Stimulated activated memory B cell treated with anti-CD40 and anti-IgM and Interleukin-4, amounts not matched to agents 10 μg/mL and 1 μg/mL and 100 μg/mL, for 72 hours (primary cell): ENCODE results near the gene MEMO1.
"Not testable (repeated sequence)": the region's sequence is repeated elsewhere in the genome, so short reads cannot be mapped to it uniquely, and the experiment has no call there.

ENCODE experiments used
- ATAC-seq: fragments of 150-1000 bp; cut with Tn5 transposase; 2 replicates; pipeline ENCODE4 v1.10.0; 2021
- H3K27ac Mint-ChIP-seq: one replicate; pipeline ENCODE4 v1.8.0; 2022; ENCODE audit warnings: mild to moderate bottlenecking, mixed read lengths
- H3K27me3 Mint-ChIP-seq: one replicate; pipeline ENCODE4 v1.8.0; 2022; ENCODE audit warnings: mixed read lengths
- H3K36me3 Mint-ChIP-seq: one replicate; pipeline ENCODE4 v1.8.0; 2022; ENCODE audit warnings: mixed read lengths
- H3K4me1 Mint-ChIP-seq: one replicate; pipeline ENCODE4 v1.8.0; 2022; ENCODE audit warnings: mixed read lengths
- H3K4me3 Mint-ChIP-seq: one replicate; pipeline ENCODE4 v1.8.0; 2022; ENCODE audit warnings: mild to moderate bottlenecking, moderate library complexity, mixed read lengths
- H3K9me3 Mint-ChIP-seq: one replicate; pipeline ENCODE4 v1.8.0; 2022; ENCODE audit warnings: mixed read lengths

The MEMO1 gene

GRCh38 chr2:31983762-31984467, 26.9 kb downstream of the MEMO1 start:
- no peak overlapping the region for H3K27ac Mint-ChIP-seq

DNA sequence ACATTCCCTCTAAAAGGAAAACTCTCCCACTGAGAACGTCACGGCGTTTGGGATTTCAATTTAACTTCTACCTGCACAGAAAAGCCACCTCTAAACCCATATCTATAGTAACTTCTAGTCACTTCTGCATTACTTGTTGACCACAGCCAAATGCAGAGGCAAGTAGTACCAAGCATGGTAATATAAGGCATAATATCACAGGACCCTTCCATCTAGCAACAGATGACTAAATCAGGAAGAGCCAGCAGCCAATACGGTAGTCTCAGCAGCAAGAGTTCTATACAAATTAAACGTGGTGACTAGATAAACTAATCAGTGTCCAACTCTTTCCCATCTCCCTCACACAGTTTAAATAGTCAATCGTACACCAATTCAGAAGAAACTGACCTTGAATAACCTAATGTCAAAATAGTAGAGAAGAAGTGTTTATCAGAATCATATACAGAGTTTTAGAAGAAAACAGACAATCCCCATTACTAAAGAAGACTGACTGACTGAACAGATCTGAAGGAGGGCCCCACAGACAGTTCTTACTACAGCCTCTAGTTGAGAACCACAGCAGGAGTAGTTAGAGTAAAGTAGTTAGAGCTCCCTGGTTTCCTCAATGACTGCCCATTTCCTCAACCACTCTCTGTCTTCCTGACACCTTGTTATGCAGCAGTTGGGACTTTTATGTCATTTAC, 30.0 kb downstream of the MEMO1 start:
- H3K9me3 Mint-ChIP-seq, result peaks cover 3% of the 10 kb centered on the region
- H3K27me3 Mint-ChIP-seq, result no peaks in the 10 kb centered on the region
- peaks cover 39% of the 10 kb centered on the region for H3K4me1 Mint-ChIP-seq
- peak; percentile 99 for ATAC-seq
- H3K4me3 Mint-ChIP-seq, result peak overlapping the region; percentile 63
- H3K36me3 Mint-ChIP-seq, result peaks cover 24% of the 10 kb centered on the region
- peak overlapping the region; percentile 81 for H3K27ac Mint-ChIP-seq

More at GRCh38 chr2:31983762-31984467, 26.9 kb downstream of the MEMO1 start:
- H3K4me1 Mint-ChIP-seq, result peaks cover 35% of the 10 kb centered on the region
- ATAC-seq, result no peak
- peaks cover 1% of the 10 kb centered on the region for H3K9me3 Mint-ChIP-seq
- H3K27me3 Mint-ChIP-seq, result no peaks in the 10 kb centered on the region
- no peak overlapping the region for H3K4me3 Mint-ChIP-seq
- H3K36me3 Mint-ChIP-seq, result peaks cover 20% of the 10 kb centered on the region

DNA sequence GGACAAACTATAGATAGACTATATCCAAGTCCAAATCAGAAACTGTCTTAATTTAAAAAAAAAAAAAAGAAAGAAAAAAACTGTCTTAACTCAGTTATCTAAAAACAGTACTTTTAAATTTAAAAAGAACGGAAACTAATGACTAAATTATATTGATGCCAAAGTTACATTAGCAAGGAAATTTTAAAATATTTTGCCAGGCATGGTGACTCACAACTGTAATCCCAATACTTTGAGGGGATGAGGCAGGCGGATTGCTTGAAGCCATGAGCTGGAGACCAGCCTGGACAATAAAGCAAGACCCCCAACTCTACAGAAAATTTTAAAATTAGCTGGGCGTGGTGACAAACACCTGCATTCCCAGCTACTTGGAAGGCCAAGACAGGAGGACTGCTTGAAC, 30.9 kb downstream of the MEMO1 start:
- peaks cover 39% of the 10 kb centered on the region for H3K4me1 Mint-ChIP-seq
- peaks cover 3% of the 10 kb centered on the region for H3K9me3 Mint-ChIP-seq

GRCh38 chr2:31979018-31979417, 31.8 kb downstream of the MEMO1 start:
- Mint-ChIP-seq H3K27me3 (no peaks in the 10 kb centered on the region), H3K4me3 (no peak overlapping the region), H3K4me1 (peaks cover 33% of the 10 kb centered on the region), H3K36me3 (peaks cover 15% of the 10 kb centered on the region), H3K27ac (peak overlapping the region; percentile 44), H3K9me3 (peaks cover 3% of the 10 kb centered on the region)
- ATAC-seq, result no peak

More for the DNA sequence above, 30.9 kb downstream of the MEMO1 start:
- peak overlapping the region; percentile 81 for H3K27ac Mint-ChIP-seq
- H3K4me3 Mint-ChIP-seq, result no peak overlapping the region
- no peaks in the 10 kb centered on the region for H3K27me3 Mint-ChIP-seq
- no peak for ATAC-seq
- H3K36me3 Mint-ChIP-seq, result peaks cover 24% of the 10 kb centered on the region

DNA sequence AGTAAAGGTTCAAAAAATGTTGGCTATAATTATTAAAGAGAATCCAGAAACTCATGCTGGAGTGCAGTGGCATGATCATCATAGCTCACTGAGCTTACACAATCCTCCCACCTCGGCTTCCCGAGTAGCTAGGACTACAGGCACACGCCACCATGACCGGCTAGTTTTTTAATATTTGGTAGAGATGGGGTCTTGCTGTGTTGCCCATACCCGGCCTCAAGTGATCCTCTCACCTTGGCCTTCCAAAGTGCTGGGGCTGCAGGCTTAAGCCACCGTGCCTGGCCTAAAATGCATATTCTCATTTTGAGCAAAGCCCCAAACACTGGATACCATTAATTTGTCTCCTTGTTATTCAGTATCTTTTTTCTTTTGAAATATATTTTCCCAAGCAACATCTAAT, 32.4 kb downstream of the MEMO1 start:
- peak overlapping the region; percentile 44 for H3K27ac Mint-ChIP-seq
- H3K27me3 Mint-ChIP-seq, result no peaks in the 10 kb centered on the region
- peaks cover 34% of the 10 kb centered on the region for H3K4me1 Mint-ChIP-seq
- peaks cover 3% of the 10 kb centered on the region for H3K9me3 Mint-ChIP-seq
- H3K36me3 Mint-ChIP-seq, result peaks cover 11% of the 10 kb centered on the region
- no peak for ATAC-seq
- H3K4me3 Mint-ChIP-seq, result no peak overlapping the region

GRCh38 chr2:31973665-31974064, 37.1 kb downstream of the MEMO1 start:
- H3K36me3 Mint-ChIP-seq, result peaks cover 6% of the 10 kb centered on the region
- ATAC-seq, result no peak
- peaks cover 31% of the 10 kb centered on the region for H3K4me1 Mint-ChIP-seq
- H3K27me3 Mint-ChIP-seq, result no peaks in the 10 kb centered on the region
- H3K9me3 Mint-ChIP-seq, result no peaks in the 10 kb centered on the region
- H3K4me3 Mint-ChIP-seq, result no peak overlapping the region
- H3K27ac Mint-ChIP-seq, result no peak overlapping the region

DNA sequence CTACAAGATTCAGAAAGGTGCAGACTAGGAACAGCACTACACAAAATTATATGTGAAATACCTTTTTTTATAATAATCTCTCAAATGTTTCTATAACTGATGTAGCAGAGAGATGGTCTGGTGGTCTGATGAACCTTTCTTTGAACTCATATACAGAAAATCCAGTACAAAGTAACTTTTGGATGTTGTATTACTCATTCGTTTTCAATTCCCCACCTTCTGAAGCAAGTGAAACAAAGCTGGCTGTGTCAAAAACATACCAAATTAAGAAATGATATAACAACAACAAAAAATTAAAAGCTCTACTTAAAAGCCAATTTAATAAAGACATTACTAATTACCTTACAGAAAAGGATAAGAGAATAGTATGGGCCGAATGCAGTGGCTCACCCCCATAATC, 38.7 kb downstream of the MEMO1 start:
- no peak overlapping the region for H3K27ac Mint-ChIP-seq
- peaks cover 5% of the 10 kb centered on the region for H3K36me3 Mint-ChIP-seq
- no peaks in the 10 kb centered on the region for H3K9me3 Mint-ChIP-seq
- peaks cover 32% of the 10 kb centered on the region for H3K4me1 Mint-ChIP-seq
- H3K27me3 Mint-ChIP-seq, result no peaks in the 10 kb centered on the region
- H3K4me3 Mint-ChIP-seq, result no peak overlapping the region
- ATAC-seq, result no peak

GRCh38 chr2:31969178-31969577, 41.6 kb downstream of the MEMO1 start:
- Mint-ChIP-seq H3K4me3 (no peak overlapping the region), H3K36me3 (peaks cover 12% of the 10 kb centered on the region), H3K27ac (no peak overlapping the region), H3K27me3 (no peaks in the 10 kb centered on the region), H3K4me1 (peaks cover 44% of the 10 kb centered on the region), H3K9me3 (no peaks in the 10 kb centered on the region)
- ATAC-seq, result no peak

GRCh38 chr2:31967790-31968189, 43.0 kb downstream of the MEMO1 start:
- peaks cover 17% of the 10 kb centered on the region for H3K36me3 Mint-ChIP-seq
- no peak for ATAC-seq
- H3K4me1 Mint-ChIP-seq, result peaks cover 41% of the 10 kb centered on the region
- no peaks in the 10 kb centered on the region for H3K9me3 Mint-ChIP-seq
- H3K27ac Mint-ChIP-seq, result no peak overlapping the region
- no peak overlapping the region for H3K4me3 Mint-ChIP-seq
- no peaks in the 10 kb centered on the region for H3K27me3 Mint-ChIP-seq

DNA sequence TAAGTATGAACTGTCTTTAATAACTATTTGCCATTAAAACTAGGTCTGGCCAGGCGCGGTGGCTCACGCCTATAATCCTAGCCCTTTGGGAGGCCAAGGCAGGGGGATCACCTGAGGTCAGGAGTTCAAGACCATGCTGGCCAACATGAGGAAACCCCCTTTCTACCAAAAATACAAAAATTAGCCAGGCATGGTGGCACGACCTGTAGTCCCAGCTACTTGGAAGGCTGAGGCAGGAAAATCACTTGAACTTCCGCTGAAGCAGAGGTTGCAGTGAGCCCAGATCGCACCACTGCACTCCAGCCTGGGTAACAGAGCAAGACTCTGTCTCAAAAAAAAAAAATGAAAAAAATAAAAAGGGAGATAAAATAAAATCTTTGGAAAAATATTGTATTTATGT, 44.4 kb downstream of the MEMO1 start:
- not testable (repeated sequence) for H3K4me3 Mint-ChIP-seq, H3K9me3 Mint-ChIP-seq, H3K27me3 Mint-ChIP-seq
- Mint-ChIP-seq H3K27ac (peak overlapping the region; percentile 49), H3K4me1 (peaks cover 39% of the 10 kb centered on the region), H3K36me3 (peaks cover 15% of the 10 kb centered on the region)
- peak; percentile 65 for ATAC-seq

- H3K9me3 Mint-ChIP-seq, result no peaks in the 10 kb centered on the region
- H3K4me1 Mint-ChIP-seq, result peaks cover 46% of the 10 kb centered on the region
- H3K4me3 Mint-ChIP-seq, result no peak overlapping the region
- no peak for ATAC-seq
- H3K27ac Mint-ChIP-seq, result peak overlapping the region; percentile 49
- H3K27me3 Mint-ChIP-seq, result no peaks in the 10 kb centered on the region
- peaks cover 15% of the 10 kb centered on the region for H3K36me3 Mint-ChIP-seq
These were observed 45.7 kb downstream of the MEMO1 start for GRCh38 chr2:31965094-31965493.

DNA sequence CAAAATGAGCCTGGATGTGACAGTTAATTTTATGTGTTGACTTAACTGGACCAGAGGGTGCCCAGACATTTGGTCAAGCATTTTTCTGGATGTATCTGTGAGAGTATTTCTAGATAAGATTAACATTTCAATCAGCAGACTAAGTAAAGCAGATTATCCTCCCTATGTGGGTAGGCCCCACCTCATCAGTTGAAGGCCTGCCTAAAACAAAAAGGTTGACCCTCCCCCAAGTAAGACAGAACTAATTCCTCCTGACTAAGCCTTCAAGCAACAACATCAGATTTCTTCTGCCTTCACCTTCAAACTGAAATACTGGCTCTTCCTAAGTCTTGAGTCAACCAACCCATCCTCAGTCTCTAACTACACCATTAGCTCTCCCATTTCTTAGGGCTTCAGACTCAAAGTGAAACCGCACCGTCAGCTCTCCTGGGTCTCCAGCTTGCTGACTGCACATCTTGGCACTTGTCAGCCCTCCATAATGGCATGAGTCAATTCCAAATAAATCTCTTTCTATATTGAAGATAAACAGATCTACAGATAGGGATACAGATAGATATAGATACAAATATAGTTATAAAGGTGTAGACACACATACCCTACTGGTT, 47.9 kb downstream of the MEMO1 start:
- Mint-ChIP-seq H3K4me1 (peaks cover 62% of the 10 kb centered on the region), H3K27ac (peak overlapping the region; percentile 7), H3K27me3 (no peaks in the 10 kb centered on the region), H3K36me3 (peaks cover 15% of the 10 kb centered on the region), H3K9me3 (no peaks in the 10 kb centered on the region), H3K4me3 (no peak overlapping the region)
- no peak for ATAC-seq

DNA sequence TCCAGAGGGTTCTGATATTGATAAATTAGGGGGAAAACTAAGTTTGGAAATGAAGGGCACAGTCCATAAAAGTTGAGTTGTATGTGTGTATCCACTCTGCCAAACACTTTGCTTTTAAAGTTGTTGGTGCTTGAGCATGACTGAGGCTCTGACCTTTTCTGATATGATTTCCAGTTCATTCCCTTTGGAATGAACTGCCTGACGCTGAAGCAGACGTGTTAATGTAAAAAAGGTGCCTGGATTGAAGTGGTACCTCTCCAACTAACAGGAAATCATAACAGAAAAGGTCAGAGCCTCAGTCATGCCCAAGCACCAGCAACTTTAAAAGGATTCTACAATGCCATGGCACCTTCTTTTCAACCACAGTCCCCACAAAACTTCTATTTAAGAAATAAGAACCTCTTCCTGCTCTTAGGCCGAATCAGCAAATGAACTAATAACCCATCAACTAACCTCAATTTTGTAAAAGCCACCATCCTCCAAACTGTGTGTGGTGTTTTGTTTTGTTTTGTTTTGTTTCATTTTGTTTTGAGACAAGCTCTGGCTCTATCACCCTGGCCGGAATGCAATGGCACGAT, 52.6 kb downstream of the MEMO1 start:
- no peak for ATAC-seq
- H3K36me3 Mint-ChIP-seq, result peaks cover 13% of the 10 kb centered on the region
- no peaks in the 10 kb centered on the region for H3K27me3 Mint-ChIP-seq
- no peak overlapping the region for H3K4me3 Mint-ChIP-seq
- H3K4me1 Mint-ChIP-seq, result peaks cover 59% of the 10 kb centered on the region
- H3K9me3 Mint-ChIP-seq, result no peaks in the 10 kb centered on the region
- H3K27ac Mint-ChIP-seq, result peak overlapping the region; percentile 85

DNA sequence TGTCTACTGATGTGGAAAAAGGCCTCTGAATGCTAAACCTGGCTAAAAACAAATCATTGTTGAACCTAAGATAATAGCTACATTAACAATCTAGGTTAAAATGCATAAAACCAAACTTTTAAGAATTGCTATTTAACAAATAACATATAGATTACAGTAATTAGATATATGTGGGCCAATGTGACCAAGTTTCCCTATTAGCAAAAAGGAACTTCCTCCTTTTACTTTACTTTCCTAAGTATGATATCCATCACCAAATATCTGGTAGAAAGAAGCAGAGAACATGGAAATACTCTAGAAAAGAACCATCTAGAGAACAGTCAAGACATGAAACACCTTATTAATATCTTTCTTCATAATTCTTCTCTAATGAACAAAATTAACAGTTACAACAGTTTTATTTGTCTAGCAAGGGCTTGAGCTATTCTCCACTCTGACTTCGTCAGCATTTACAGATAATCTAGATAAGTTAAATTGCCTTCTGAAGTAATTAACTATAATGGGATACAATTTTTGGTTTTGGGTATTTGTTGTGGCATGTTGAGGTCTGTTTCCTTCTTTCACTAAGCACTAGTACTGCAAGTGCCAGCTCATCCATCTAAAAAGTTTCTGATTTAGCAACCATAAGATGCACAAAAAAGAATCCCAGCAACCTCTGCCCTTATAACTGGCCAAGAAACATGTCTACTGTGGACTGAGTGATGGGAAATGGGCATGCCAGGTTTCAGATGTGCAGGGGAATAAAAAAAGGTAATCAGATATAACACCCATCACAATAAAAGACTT, 53.3 kb downstream of the MEMO1 start:
- Mint-ChIP-seq H3K36me3 (peaks cover 7% of the 10 kb centered on the region), H3K27me3 (no peaks in the 10 kb centered on the region), H3K4me1 (peaks cover 52% of the 10 kb centered on the region), H3K27ac (peak overlapping the region; percentile 85), H3K4me3 (no peak overlapping the region), H3K9me3 (no peaks in the 10 kb centered on the region)
- no peak for ATAC-seq

- Mint-ChIP-seq H3K27ac (peak overlapping the region; percentile 85), H3K4me1 (peaks cover 46% of the 10 kb centered on the region), H3K4me3 (peak overlapping the region; percentile 64)
- not testable (repeated sequence) for H3K9me3 Mint-ChIP-seq, H3K36me3 Mint-ChIP-seq, H3K27me3 Mint-ChIP-seq
- peak; percentile 71 for ATAC-seq
These were observed 53.9 kb downstream of the MEMO1 start for GRCh38 chr2:31956934-31957333.
